Gastroesophageal sphincter (tissue), 3 donors: ENCODE results near the gene ATP2B2.

Experiments
- POLR2AphosphoS5 ChIP-seq: sonication (generic); formaldehyde crosslinking; IDR thresholded peaks from one replicate; pipeline ENCODE4 v1.6.1; 2017; ENCODE audit warnings: antibody characterized with exemption
- TF ChIP-seq, protein P1 (sequence below), 4 experiments: fragments of 200-600 bp in 2 of 4; fragments of 450-650 bp in 2 of 4; sonication (generic) in 1 of 4; IDR thresholded peaks; one replicate each; pipeline ENCODE4 v1.5.1; 2017 to 2019; ENCODE audit warnings: antibody characterized with exemption in 4 of 4, mild to moderate bottlenecking in 2 of 4, moderate library complexity in 2 of 4

DNA sequence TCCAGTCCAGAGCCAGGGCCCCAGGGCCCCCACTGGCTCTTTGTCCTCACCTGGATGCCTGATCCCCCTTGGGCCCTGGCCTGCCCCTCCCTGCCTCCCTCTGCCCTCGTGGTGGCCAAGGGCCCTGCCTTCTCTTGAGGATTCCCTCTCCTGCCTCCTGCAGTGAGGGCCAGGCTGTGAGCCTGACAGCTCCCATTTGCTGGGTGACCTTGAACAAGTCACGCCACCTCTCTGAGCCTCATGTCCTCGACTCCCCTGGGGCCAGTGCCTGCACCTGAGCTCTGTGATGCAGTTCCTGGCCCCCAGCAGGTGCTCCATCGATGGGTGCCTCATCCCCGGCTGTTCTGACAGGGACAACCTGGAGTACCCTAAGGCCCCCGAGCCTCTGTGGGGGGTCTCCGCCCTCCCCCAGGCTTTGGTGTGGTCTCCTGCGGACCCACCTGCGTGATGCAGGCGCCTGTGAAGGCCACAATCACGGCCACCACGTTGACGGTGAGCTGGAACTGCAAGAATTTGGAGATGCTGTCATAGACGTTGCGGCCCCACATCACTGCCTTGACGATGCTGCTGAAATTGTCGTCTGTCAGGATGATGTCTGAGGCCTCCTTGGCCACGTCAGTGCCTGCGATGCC lies 160.3 kb downstream of the ATP2B2 start:
- TF ChIP-seq, protein P1, sequence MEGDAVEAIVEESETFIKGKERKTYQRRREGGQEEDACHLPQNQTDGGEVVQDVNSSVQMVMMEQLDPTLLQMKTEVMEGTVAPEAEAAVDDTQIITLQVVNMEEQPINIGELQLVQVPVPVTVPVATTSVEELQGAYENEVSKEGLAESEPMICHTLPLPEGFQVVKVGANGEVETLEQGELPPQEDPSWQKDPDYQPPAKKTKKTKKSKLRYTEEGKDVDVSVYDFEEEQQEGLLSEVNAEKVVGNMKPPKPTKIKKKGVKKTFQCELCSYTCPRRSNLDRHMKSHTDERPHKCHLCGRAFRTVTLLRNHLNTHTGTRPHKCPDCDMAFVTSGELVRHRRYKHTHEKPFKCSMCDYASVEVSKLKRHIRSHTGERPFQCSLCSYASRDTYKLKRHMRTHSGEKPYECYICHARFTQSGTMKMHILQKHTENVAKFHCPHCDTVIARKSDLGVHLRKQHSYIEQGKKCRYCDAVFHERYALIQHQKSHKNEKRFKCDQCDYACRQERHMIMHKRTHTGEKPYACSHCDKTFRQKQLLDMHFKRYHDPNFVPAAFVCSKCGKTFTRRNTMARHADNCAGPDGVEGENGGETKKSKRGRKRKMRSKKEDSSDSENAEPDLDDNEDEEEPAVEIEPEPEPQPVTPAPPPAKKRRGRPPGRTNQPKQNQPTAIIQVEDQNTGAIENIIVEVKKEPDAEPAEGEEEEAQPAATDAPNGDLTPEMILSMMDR (IDR thresholded peaks at IDR 0.05): no peak
- TF ChIP-seq POLR2AphosphoS5: no peak
